AG04449 (cell line): ENCODE data around the gene SERPINI2.

ENCODE experiments used
- CTCF ChIA-PET: fragments of 350-600 bp; formaldehyde crosslinking; extraction: SDS; loops from one replicate; lab custom pipeline; 2021; ENCODE audit warnings: antibody characterized with exemption; lab: Yijun Ruan, JAX
- POLR2A ChIA-PET: fragments of 400-600, 350-600 bp; formaldehyde crosslinking; extraction: SDS; loops from one replicate; lab custom pipeline; 2020; ENCODE audit warnings: antibody characterized with exemption, inconsistent platforms; lab: Yijun Ruan, JAX
- DNase-seq: peaks from one replicate; pipeline ENCODE4 v3.0.0-alpha.2; 2010; ENCODE audit warnings: low read depth, low spot score
- H3K4me3 ChIP-seq: 2 replicates; pipeline ENCODE4 v1.5.1; 2011; ENCODE audit warnings: low read depth, mild to moderate bottlenecking, control low read depth, low read length
- TF ChIP-seq, protein P1 (sequence below): IDR thresholded peaks from one replicate; pipeline ENCODE4 v1.5.1; 2011; ENCODE audit warnings: mild to moderate bottlenecking, moderate library complexity, low read length, control low read depth, inconsistent platforms; ENCODE audit not compliant: insufficient read depth; ENCODE audit errors: missing control alignments

The SERPINI2 gene

DNA sequence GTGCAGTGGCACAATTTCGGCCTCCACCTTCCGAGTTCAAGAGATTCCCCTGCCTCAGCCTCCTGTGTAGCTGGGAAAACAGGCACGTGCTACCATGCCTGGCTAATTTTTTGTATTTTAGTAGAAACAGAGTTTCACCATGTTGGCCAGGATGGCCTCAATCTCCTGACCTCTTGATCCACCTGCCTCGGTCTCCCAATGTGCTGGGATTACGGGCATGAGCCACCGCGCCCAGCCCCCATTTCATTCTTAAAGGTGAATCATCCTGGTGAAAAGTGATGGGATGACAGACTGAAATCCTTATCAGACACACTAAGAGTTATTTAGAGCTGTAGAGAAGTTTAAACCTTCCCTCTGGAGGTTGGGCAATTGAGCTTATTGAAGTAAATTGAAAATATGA is 24.1 kb upstream of the SERPINI2 start:
- TF ChIP-seq, protein P1, sequence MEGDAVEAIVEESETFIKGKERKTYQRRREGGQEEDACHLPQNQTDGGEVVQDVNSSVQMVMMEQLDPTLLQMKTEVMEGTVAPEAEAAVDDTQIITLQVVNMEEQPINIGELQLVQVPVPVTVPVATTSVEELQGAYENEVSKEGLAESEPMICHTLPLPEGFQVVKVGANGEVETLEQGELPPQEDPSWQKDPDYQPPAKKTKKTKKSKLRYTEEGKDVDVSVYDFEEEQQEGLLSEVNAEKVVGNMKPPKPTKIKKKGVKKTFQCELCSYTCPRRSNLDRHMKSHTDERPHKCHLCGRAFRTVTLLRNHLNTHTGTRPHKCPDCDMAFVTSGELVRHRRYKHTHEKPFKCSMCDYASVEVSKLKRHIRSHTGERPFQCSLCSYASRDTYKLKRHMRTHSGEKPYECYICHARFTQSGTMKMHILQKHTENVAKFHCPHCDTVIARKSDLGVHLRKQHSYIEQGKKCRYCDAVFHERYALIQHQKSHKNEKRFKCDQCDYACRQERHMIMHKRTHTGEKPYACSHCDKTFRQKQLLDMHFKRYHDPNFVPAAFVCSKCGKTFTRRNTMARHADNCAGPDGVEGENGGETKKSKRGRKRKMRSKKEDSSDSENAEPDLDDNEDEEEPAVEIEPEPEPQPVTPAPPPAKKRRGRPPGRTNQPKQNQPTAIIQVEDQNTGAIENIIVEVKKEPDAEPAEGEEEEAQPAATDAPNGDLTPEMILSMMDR = no peak
- POLR2A ChIA-PET = no interaction called here
- no peak for DNase-seq
- CTCF ChIA-PET = no interaction called here
- H3K4me3 ChIP-seq = no peak overlapping the region

DNA sequence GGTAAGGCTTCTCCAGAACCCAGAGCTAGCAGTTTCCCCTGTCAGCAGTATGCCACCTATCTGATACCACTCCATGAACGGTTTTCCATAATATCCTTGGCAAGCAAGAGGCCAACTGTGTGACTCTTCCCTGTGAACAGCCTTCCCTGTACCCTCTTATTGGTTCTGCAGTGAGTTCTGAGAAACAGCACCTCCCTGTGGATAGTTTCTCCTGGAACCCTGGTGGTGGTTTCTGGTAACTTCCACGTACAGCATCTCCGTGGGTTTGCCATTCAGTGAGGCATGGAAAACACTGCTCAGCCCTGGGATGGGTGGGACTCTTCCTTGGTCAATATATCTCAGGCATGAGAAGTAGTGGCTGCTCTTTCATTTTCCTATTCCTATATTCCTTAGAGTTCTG is 19.4 kb upstream of the SERPINI2 start:
- H3K4me3 ChIP-seq = no peak overlapping the region
- no peak for DNase-seq
- POLR2A ChIA-PET = no interaction called here
- CTCF ChIA-PET = no interaction called here
- TF ChIP-seq, protein P1 = no peak

DNA sequence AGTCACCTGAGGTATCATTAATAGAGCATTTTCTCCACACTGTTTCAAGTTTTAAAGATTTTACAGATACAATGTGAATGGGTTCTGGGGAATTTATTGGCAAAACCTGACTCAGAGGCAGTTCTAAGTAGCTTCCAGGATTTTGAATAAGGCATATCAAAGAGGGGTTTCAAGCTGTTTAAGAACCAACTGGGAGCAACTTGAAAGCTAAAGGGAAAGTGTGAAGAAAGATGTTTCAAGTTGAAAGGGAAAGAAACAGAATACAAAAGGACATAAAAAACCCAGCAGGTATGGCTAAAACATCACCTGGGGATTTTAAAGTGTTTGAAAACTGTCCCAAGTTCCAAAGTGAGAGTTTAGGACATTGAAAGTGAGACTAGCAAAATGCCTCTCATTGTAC is 17.8 kb upstream of the SERPINI2 start:
- TF ChIP-seq, protein P1 = no peak
- no peak overlapping the region for H3K4me3 ChIP-seq
- CTCF ChIA-PET = no interaction called here
- DNase-seq = no peak
- POLR2A ChIA-PET = no interaction called here

DNA sequence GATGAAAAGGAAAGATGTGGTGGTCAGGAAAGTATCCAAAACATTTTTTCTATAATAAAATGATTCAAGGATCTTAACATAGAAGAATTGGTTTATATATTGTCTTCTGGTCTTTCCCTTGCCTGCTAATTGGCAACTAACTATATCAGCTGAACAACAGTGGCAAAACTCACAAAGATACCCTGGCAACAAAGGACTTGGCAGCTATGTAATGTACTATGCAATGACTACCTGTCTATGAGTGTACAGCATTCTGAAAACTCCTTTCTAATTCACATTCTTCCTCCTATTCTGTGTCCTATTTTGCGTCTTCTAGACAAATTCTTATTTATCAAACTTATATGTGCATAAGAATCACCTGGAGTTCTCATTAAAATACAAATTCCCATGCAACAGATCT is 15.7 kb upstream of the SERPINI2 start:
- no peak for DNase-seq
- TF ChIP-seq, protein P1 = no peak
- ChIA-PET CTCF (no interaction called here), POLR2A (no interaction called here)
- H3K4me3 ChIP-seq = no peak overlapping the region

DNA sequence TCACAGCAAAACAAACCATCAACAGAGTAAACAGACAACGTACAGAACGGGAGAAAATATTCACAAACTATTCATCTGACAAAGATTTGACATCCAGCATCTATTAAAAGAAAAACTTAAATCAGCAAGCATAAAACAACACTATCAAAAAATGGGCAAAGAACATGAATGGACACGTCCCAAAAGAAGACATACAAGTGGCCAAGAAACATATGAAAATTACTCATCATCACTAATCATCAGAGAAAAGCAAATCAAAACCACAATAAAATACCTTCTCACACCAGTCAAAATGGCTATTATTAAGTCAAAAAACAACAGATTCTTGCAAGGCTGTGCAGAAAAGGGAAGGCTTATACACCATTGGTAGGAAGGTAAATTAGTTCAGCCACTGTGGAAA is 13.7 kb upstream of the SERPINI2 start:
- POLR2A ChIA-PET = no interaction called here
- CTCF ChIA-PET = no interaction called here
- H3K4me3 ChIP-seq = no peak overlapping the region
- TF ChIP-seq, protein P1 = no peak
- no peak for DNase-seq

DNA sequence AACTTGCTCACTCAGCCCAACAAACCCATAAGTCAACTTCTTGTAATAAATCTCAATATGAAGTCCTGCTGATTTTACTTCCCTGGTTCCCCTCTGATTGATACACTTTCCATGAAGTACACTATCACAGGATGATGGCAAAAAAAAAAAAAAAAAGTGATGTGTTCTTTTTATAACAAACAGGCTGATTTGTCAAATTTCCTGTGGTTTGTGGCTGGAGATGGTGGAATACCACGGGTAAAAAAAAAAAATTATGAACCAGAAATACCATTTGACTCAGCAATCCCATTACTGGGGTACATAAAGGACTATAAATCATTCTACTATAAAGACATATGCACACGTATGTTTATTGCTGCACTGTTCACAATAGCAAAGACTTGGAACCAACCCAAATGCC is 10.7 kb upstream of the SERPINI2 start:
- DNase-seq = no peak
- no peak overlapping the region for H3K4me3 ChIP-seq
- ChIA-PET CTCF (no interaction called here), POLR2A (no interaction called here)
- TF ChIP-seq, protein P1 = no peak
